Measurements from ENCODE around the gene ARHGAP10.

DNA sequence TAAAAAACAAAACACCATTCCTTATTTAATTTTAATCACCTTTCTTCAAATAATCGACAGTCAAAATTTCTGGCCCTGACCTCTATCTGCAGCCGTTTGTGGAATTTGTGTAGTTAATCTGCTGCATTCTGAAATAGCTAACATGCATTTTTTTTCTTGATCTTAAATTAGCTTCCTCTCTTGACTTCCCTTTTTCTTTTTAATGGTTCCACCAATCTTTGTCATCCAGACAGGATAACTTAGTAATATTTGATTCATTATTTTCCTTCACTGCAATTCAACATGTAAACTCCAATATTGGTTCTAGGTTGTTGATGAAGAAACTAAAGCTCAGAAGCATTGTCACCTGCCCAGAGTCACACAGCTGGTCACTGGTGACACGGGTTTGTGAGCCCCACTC lies 77.3 kb downstream of the ARHGAP10 start:
- TF ChIP-seq CTCF (IDR thresholded peaks at IDR 0.05) (no peak), POLR2A (IDR thresholded peaks at IDR 0.05) (no peak)

Data from right lobe of liver (tissue), 4 donors.